Neural crest cell (in vitro differentiated cells): ENCODE results near the gene CEBPE. TPM values are rescaled to one million over a fixed set of nuclear protein-coding genes. Genes with fewer than 3 reads are reported as not detected.

Source experiments
- DNase-seq: peaks from one replicate; pipeline ENCODE4 v3.0.0; 2021; ENCODE audit warnings: low read depth, mixed read lengths, low spot score
- H3K27ac Mint-ChIP-seq: one replicate; pipeline ENCODE4 v1.8.0; 2021; ENCODE audit warnings: mild to moderate bottlenecking, mixed read lengths; ENCODE audit not compliant: unreplicated experiment
- H3K27me3 Mint-ChIP-seq: 2 replicates; pipeline ENCODE4 v1.8.0; 2021; ENCODE audit warnings: low read depth, mild to moderate bottlenecking, mixed read lengths
- H3K36me3 Mint-ChIP-seq: 2 replicates; pipeline ENCODE4 v1.8.0; 2021; ENCODE audit warnings: low read depth, mild to moderate bottlenecking, mixed read lengths
- H3K4me1 Mint-ChIP-seq: 2 replicates; pipeline ENCODE4 v1.8.0; 2021; ENCODE audit warnings: mixed read lengths
- H3K4me3 Mint-ChIP-seq: one replicate; pipeline ENCODE4 v1.8.0; 2021; ENCODE audit warnings: mild to moderate bottlenecking, mixed read lengths
- H3K9me3 Mint-ChIP-seq: 2 replicates; pipeline ENCODE4 v1.8.0; 2021; ENCODE audit warnings: mixed read lengths
- CTCF ChIP-seq: fragments of 200-600 bp; sonication (generic); conservative IDR thresholded peaks from 2 replicates; pipeline ENCODE4 v1.5.0; 2021; ENCODE audit warnings: antibody characterized with exemption, mild to moderate bottlenecking
- total RNA-seq: library from RNA; stranded (reverse); gene quantifications from 2 replicates; pipeline ENCODE4 v1.2.1, GENCODE V29; 2021

Gene CEBPE
- total RNA-seq, 1 donor from 2014 or later: not detected

- no peak overlapping the region for H3K27ac Mint-ChIP-seq
- peaks cover 2% of the 10 kb centered on the region for H3K36me3 Mint-ChIP-seq
- H3K9me3 Mint-ChIP-seq: no peaks in the 10 kb centered on the region
- H3K4me1 Mint-ChIP-seq: peaks cover 9% of the 10 kb centered on the region
- DNase-seq: no peak
- peaks cover 7% of the 10 kb centered on the region for H3K27me3 Mint-ChIP-seq
- no peak for TF ChIP-seq CTCF
- peak overlapping the region; percentile 32 for H3K4me3 Mint-ChIP-seq
Measured at GRCh38 chr14:23099212-23099861, 19.7 kb downstream of the CEBPE start.

GRCh38 chr14:23097786-23098185, 21.3 kb downstream of the CEBPE start:
- H3K9me3 Mint-ChIP-seq: no peaks in the 10 kb centered on the region
- H3K4me3 Mint-ChIP-seq: no peak overlapping the region
- no peak for TF ChIP-seq CTCF
- DNase-seq: no peak
- peaks cover 2% of the 10 kb centered on the region for H3K27me3 Mint-ChIP-seq
- H3K27ac Mint-ChIP-seq: no peak overlapping the region
- peaks cover 2% of the 10 kb centered on the region for H3K36me3 Mint-ChIP-seq
- H3K4me1 Mint-ChIP-seq: peaks cover 12% of the 10 kb centered on the region

- H3K36me3 Mint-ChIP-seq: peaks cover 8% of the 10 kb centered on the region
- TF ChIP-seq CTCF: no peak
- no peaks in the 10 kb centered on the region for H3K27me3 Mint-ChIP-seq
- no peak within 1 kb of the TSS for H3K4me3 Mint-ChIP-seq
- no peak for DNase-seq
- H3K9me3 Mint-ChIP-seq: no peaks in the 10 kb centered on the region
- peaks cover 15% of the 10 kb centered on the region for H3K4me1 Mint-ChIP-seq
- H3K27ac Mint-ChIP-seq: no peak within 1 kb of the TSS
Measured at GRCh38 chr14:23095196-23096108, 23.6 kb downstream of the CEBPE start, which contains the start of gene C14orf119. Gene C14orf119 (plus strand): TSS chr14:23095505. CDS start chr14:23097659, 2,154 bp downstream.

- Mint-ChIP-seq H3K9me3 (no peaks in the 10 kb centered on the region), H3K27me3 (no peaks in the 10 kb centered on the region), H3K27ac (no peak within 1 kb of the TSS), H3K36me3 (peaks cover 8% of the 10 kb centered on the region), H3K4me3 (no peak within 1 kb of the TSS), H3K4me1 (peaks cover 15% of the 10 kb centered on the region)
- TF ChIP-seq CTCF: no peak
- peak; percentile 100 for DNase-seq
Measured at GRCh38 chr14:23094666-23095195, 24.3 kb downstream of the CEBPE start, which contains the start of gene ACIN1. Gene ACIN1 (minus strand): TSS chr14:23095136. CDS start chr14:23095112, 24 bp downstream.

GRCh38 chr14:23093991-23094665, 24.9 kb downstream of the CEBPE start:
- H3K4me3 Mint-ChIP-seq: no peak overlapping the region
- peaks cover 15% of the 10 kb centered on the region for H3K4me1 Mint-ChIP-seq
- peak; percentile 15 for TF ChIP-seq CTCF
- no peaks in the 10 kb centered on the region for H3K27me3 Mint-ChIP-seq
- H3K9me3 Mint-ChIP-seq: no peaks in the 10 kb centered on the region
- no peak overlapping the region for H3K27ac Mint-ChIP-seq
- no peak for DNase-seq
- peaks cover 10% of the 10 kb centered on the region for H3K36me3 Mint-ChIP-seq
